K562 (cell line): ENCODE measurements around the gene MYLK4. TPM values are rescaled to one million over a fixed set of nuclear protein-coding genes. Genes with fewer than 3 reads are reported as not detected.
A peak's percentile ranks its signal among the peaks of the same experiment; 100 is the strongest.

Experiments used
- ATAC-seq: fragments of 200-7000 bp; cut with Tn5 transposase; 3 replicates; pipeline ENCODE4 v1.9.1; 2020; ENCODE audit warnings: moderate library complexity
- BruUV-seq: library from RNA; stranded (reverse); fragments of 400-500 nt; replicated peaks from 2 replicates; lab custom pipeline; 2021; lab: Mats Ljungman, UMichigan
- CTCF ChIA-PET: fragments of 300-600 bp; formaldehyde crosslinking; extraction: SDS; loops from one replicate; lab custom pipeline; 2021; ENCODE audit warnings: low intra/inter-chr PET ratio; lab: Yijun Ruan, JAX
- POLR2A ChIA-PET: fragments of 300-600, 350-650 bp; sonication (Branson Sonifier 250); formaldehyde crosslinking; extraction: SDS; loops from one replicate; lab custom pipeline; 2021; ENCODE audit warnings: antibody characterized with exemption, inconsistent platforms; lab: Yijun Ruan, JAX
- DNase-seq, 4 experiments: peaks; one replicate each; pipeline versions ENCODE4 v3.0.0 to v3.0.0-alpha.2; 2011 to 2018; ENCODE audit warnings: low spot score in 3 of 4, mixed read lengths in 3 of 4; ENCODE audit errors: extremely low read depth in 1 of 4
- FAIRE-seq: peaks from 2 replicates; lab custom pipeline; 2011; peaks lifted over from hg19 to GRCh38; lab: Jason Lieb, UNC
- H2AFZ ChIP-seq: 2 replicates; pipeline ENCODE4 v1.6.0; 2011; ENCODE audit warnings: low read depth, low read length, control low read depth, inconsistent platforms
- H3K27ac ChIP-seq: fragments of 200-600 bp; 3 replicates; pipeline ENCODE4 v1.8.0; 2011; ENCODE audit warnings: low read depth, mild to moderate bottlenecking, control low read depth, inconsistent platforms, low read length, moderate library complexity, mixed read lengths; ENCODE audit errors: extremely low read depth
- H3K27me3 ChIP-seq, 2 experiments: fragments of 300-600 bp in 1 of 2; 2 replicates in 1 of 2; 3 replicates in 1 of 2; pipeline versions ENCODE4 v1.6.0 to v1.8.0; 2011; ENCODE audit warnings: inconsistent platforms in 2 of 2, low read length in 2 of 2, mild to moderate bottlenecking in 1 of 2, mixed read lengths in 1 of 2, moderate library complexity in 1 of 2; ENCODE audit not compliant: control insufficient read depth in 2 of 2, insufficient read depth in 2 of 2
- H3K36me3 ChIP-seq: fragments of 300-600 bp; 3 replicates; pipeline ENCODE4 v1.8.0; 2011; ENCODE audit warnings: mild to moderate bottlenecking, low read length, inconsistent platforms; ENCODE audit not compliant: control insufficient read depth, insufficient read depth
- H3K4me1 ChIP-seq, 2 experiments: fragments of 200-600 bp in 1 of 2; replicated peaks in 1 of 2; 2 replicates in 1 of 2; 3 replicates in 1 of 2; pipeline versions ENCODE4 v1.5.1 to v1.8.0; 2011; ENCODE audit warnings: inconsistent platforms in 2 of 2, low read length in 2 of 2, mild to moderate bottlenecking in 1 of 2, mixed read lengths in 1 of 2, moderate library complexity in 1 of 2; ENCODE audit not compliant: control insufficient read depth in 2 of 2, insufficient read depth in 2 of 2
- H3K4me2 ChIP-seq: 2 replicates; pipeline ENCODE4 v1.6.1; 2011; ENCODE audit warnings: low read length, control low read depth, inconsistent platforms, mixed read lengths; ENCODE audit not compliant: insufficient read depth
- H3K4me3 ChIP-seq: fragments of 200-600 bp; sonication (generic), shearing (Covaris generic); 2 replicates; pipeline ENCODE4 v1.5.1; 2016; ENCODE audit warnings: control low read depth, inconsistent platforms
- H3K79me2 ChIP-seq: fragments of 200-600 bp; 3 replicates; pipeline ENCODE4 v1.8.0; 2011; ENCODE audit warnings: low read length, inconsistent platforms; ENCODE audit not compliant: control insufficient read depth, insufficient read depth
- H3K9ac ChIP-seq, 2 experiments: 2 replicates each; pipeline versions ENCODE4 v1.6.0 to v1.6.1; 2011; ENCODE audit warnings: low read depth in 2 of 2, low read length in 2 of 2, control low read depth in 1 of 2, inconsistent platforms in 1 of 2, mild to moderate bottlenecking in 1 of 2, mixed read lengths in 1 of 2; ENCODE audit not compliant: insufficient read depth in 1 of 2
- H3K9me1 ChIP-seq: one replicate; pipeline ENCODE4 v1.6.0; 2011; ENCODE audit warnings: inconsistent platforms, mild to moderate bottlenecking, low read length, moderate library complexity; ENCODE audit not compliant: control insufficient read depth, insufficient read depth
- H3K9me3 ChIP-seq: replicated peaks from 2 replicates; pipeline ENCODE4 v1.5.1; 2011; ENCODE audit warnings: low read depth, low read length, inconsistent platforms; ENCODE audit not compliant: control insufficient read depth, insufficient read depth
- H4K20me1 ChIP-seq: replicated peaks from 2 replicates; pipeline ENCODE4 v1.6.1; 2011; ENCODE audit warnings: low read length, inconsistent platforms, mixed read lengths; ENCODE audit not compliant: control insufficient read depth, insufficient read depth
- ARHGAP35 ChIP-seq: fragments of 450-650 bp; IDR thresholded peaks from 2 replicates; pipeline ENCODE4 v1.6.1; 2018; ENCODE audit not compliant: partially characterized antibody
- C11orf30 ChIP-seq: fragments of 450-650 bp; IDR thresholded peaks from 2 replicates; pipeline ENCODE4 v1.6.1; 2016; ENCODE audit warnings: low read depth, mild to moderate bottlenecking
- CBFA2T3 ChIP-seq: fragments of 450-650 bp; IDR thresholded peaks from 2 replicates; pipeline ENCODE4 v1.6.1; 2017
- ETS2 ChIP-seq: IDR thresholded peaks from 2 replicates; pipeline ENCODE4 v1.6.1; 2016; ENCODE audit warnings: borderline replicate concordance, missing genetic modification characterization, mild to moderate bottlenecking, moderate library complexity, missing compliant biosample characterization; ENCODE audit not compliant: poor library complexity, severe bottlenecking
- NBN ChIP-seq: fragments of 450-650 bp; IDR thresholded peaks from 2 replicates; pipeline ENCODE4 v1.6.1; 2016; ENCODE audit warnings: low read depth, mild to moderate bottlenecking
- NR2F6 ChIP-seq: fragments of 450-650 bp; formaldehyde crosslinking; IDR thresholded peaks from 2 replicates; pipeline ENCODE4 v1.4.0; 2020; ENCODE audit warnings: mild to moderate bottlenecking
- RBM25 ChIP-seq: fragments of 200-400 bp; formaldehyde crosslinking; IDR thresholded peaks from 2 replicates; pipeline ENCODE4 v1.6.1; 2018; ENCODE audit warnings: low read length, low read depth, moderate library complexity; ENCODE audit not compliant: severe bottlenecking
- RHOXF2B ChIP-seq: fragments of 250-450 bp; sonication (Bioruptor Pico); conservative IDR thresholded peaks from 2 replicates; pipeline ENCODE4 v1.5.1; 2021
- TEAD4 ChIP-seq, 2 experiments: sonication (generic) in 1 of 2; formaldehyde crosslinking in 1 of 2; IDR thresholded peaks; 2 replicates each; pipeline versions ENCODE4 v1.6.1 to v1.8.0; 2012 to 2022; ENCODE audit warnings: borderline replicate concordance in 1 of 2, inconsistent platforms in 1 of 2, low read length in 1 of 2, mild to moderate bottlenecking in 1 of 2, missing genetic modification reagents in 1 of 2
- XRCC3 ChIP-seq: fragments of 450-650 bp; IDR thresholded peaks from 2 replicates; pipeline ENCODE4 v1.6.1; 2017; ENCODE audit warnings: mild to moderate bottlenecking, moderate library complexity
- ZNF668 ChIP-seq: fragments of 250-450 bp; sonication (Bioruptor Pico); IDR thresholded peaks from 2 replicates; pipeline ENCODE4 v1.8.0; 2022; ENCODE audit warnings: mild to moderate bottlenecking, inconsistent platforms
- WGBS: fragments of 100-300 bp; shearing (Covaris generic); methylation state at CpG from one replicate; pipeline ENCODE4 v1.1.6; 2016; ENCODE audit warnings: low coverage, mixed read lengths; ENCODE audit not compliant: insufficient coverage; ENCODE audit errors: missing lambda C conversion rate; 5-methylcytosine and 5-hydroxymethylcytosine counted together
- in situ Hi-C: fragments of 300-500 bp; cut with MboI; formaldehyde crosslinking; loops from 4 replicates; pipeline ENCODE4 v1.15.0; 2018; ENCODE audit warnings: inconsistent platforms, mixed read lengths
- intact Hi-C: fragments of 100-400 bp; cut with micrococcal nuclease; formaldehyde crosslinking; loops from 2 replicates; pipeline ENCODE4 v1.14.2; 2022
- polyA plus RNA-seq, 8 experiments: library from polyadenylated mRNA; depleted of rRNA in 4 of 8; stranded (reverse) in 5 of 8; unstranded in 3 of 8; fragments of >200 nt; fragmentation: Nextera tagmentation in 2 of 8; fragmentation: Illumina TruSeq in 1 of 8; extraction: Ambion mirVana in 2 of 8; extraction: Trizol in 1 of 8; gene quantifications; 2 replicates each; pipeline versions ENCODE4 v1.2.1 to v1.2.3, GENCODE V29; 2011 to 2014; ENCODE audit warnings: inconsistent platforms in 1 of 8, missing spikeins in 1 of 8
- total RNA-seq, 7 experiments: library from RNA; depleted of rRNA in 6 of 7; stranded (reverse); fragments of >200 nt in 6 of 7; fragmentation: Illumina TruSeq in 2 of 7; extraction: Trizol in 2 of 7; gene quantifications; 2 replicates each; pipeline versions ENCODE4 v1.2.1 to v1.2.3, GENCODE V29; 2011 to 2021; ENCODE audit warnings: low replicate concordance in 1 of 7
- TF ChIP-seq, protein P1 (sequence below): fragments of 450-650 bp; formaldehyde crosslinking; IDR thresholded peaks from 2 replicates; pipeline ENCODE4 v1.4.0; 2020; ENCODE audit warnings: mild to moderate bottlenecking, mixed read lengths
- TF ChIP-seq, protein P2 (sequence below): fragments of 450-650 bp; IDR thresholded peaks from 2 replicates; pipeline ENCODE4 v1.6.1; 2014; ENCODE audit warnings: low read depth, mild to moderate bottlenecking, moderate library complexity, borderline replicate concordance
- TF ChIP-seq, protein P3 (sequence below): IDR thresholded peaks from 2 replicates; pipeline ENCODE4 v1.6.1; 2014; ENCODE audit warnings: antibody characterized with exemption

MYLK4 gene
- total and polyA plus RNA-seq, 9 of the 15 experiments (the other 6 are each of a cell fraction or from before 2014, with no cell fraction given): 0.01 to 0.15 (median 0.06) TPM

DNA sequence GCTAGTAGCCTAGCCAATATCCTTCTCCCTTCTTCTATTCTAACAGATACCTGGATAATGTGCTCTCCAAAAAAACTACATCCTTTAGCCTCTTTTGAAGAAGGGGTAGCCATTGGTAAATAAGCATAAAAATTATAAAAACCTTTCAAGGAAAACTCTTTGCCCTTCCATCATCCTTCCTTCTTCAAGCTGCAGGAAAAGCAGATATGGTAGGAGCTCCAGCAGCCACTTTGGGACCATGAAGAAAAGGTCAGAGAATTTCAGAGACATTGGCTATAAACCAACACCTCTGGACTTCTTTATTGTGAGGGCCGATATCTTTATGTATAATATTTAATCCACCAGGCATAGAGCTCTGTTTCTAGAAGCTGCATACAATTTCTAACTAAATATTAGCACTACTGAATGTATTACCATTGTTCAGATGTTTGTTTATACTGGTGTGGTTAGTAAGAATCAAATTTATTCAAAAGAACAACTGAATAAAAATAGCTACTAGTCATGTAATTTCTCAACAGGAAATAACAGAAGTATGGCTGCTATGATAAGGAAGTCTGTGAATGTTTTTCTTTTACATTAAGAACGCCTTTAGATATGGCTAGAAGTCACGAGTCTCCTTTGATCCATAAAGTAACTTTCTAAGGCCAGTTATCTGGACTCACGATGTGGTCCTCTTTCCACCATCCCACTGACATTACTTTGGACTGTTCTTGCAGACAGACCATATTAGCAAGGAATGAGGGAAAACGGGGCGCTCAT, 32.2 kb downstream of the MYLK4 start:
- Histone ChIP-seq H2AFZ (peak overlapping the region; percentile 77), H3K27ac (peak overlapping the region; percentile 44; the same call in 1 of the 3 replicates), H3K4me1 (peaks cover 0 to 15% of the 10 kb centered on the region in 2 experiments; a peak in 2 of 5 replicates), H3K4me3 (no peak overlapping the region), H3K27me3 (no peaks in the 10 kb centered on the region), H3K36me3 (no peaks in the 10 kb centered on the region), H3K79me2 (no peaks in the 10 kb centered on the region), H3K9me3 (no peaks in the 10 kb centered on the region), H3K9ac (no peak overlapping the region), H4K20me1 (no peaks in the 10 kb centered on the region), H3K9me1 (no peaks in the 10 kb centered on the region), H3K4me2 (peak overlapping the region; percentile 22; the same call in 1 of the 2 replicates)
- FAIRE-seq (no peak), DNase-seq (no peak), ATAC-seq (peak; percentile 50)
- WGBS: 5% methylated on average over 6 of the region's 6 CpGs
- POLR2A ChIA-PET: interaction anchor here (0.6 to 1.5 kb wide), 8 partner anchors 14 to 896 kb away, joined by 3 to 4 read pairs (median 3); no protein-coding TSS in a partner anchor
- no TSS peak for BruUV-seq
- CTCF ChIA-PET: no interaction called here
- intact Hi-C loops (no loop called here), in situ Hi-C loops (no loop called here)
- TF ChIP-seq, protein P1, sequence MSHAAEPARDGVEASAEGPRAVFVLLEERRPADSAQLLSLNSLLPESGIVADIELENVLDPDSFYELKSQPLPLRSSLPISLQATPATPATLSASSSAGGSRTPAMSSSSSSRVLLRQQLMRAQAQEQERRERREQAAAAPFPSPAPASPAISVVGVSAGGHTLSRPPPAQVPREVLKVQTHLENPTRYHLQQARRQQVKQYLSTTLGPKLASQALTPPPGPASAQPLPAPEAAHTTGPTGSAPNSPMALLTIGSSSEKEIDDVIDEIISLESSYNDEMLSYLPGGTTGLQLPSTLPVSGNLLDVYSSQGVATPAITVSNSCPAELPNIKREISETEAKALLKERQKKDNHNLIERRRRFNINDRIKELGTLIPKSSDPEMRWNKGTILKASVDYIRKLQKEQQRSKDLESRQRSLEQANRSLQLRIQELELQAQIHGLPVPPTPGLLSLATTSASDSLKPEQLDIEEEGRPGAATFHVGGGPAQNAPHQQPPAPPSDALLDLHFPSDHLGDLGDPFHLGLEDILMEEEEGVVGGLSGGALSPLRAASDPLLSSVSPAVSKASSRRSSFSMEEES (CRISPR knock-in tag): peak; percentile 57
- TF ChIP-seq ETS2 (tag) (no peak), ARHGAP35 (no peak), TEAD4 (IDR thresholded peaks at IDR 0.05; ENCODE audit: low read length) (peak; percentile 25; the same call in 1 of the 2 replicates), TEAD4 (CRISPR knock-in tag; IDR thresholded peaks at IDR 0.05; ENCODE audit: borderline replicate concordance) (no peak), NBN (no peak), RHOXF2B (no peak), RBM25 (peak; percentile 91), ZNF668 (CRISPR knock-in tag) (no peak), CBFA2T3 (peak; percentile 60), C11orf30 (no peak), NR2F6 (CRISPR knock-in tag) (no peak), XRCC3 (no peak)
- TF ChIP-seq, protein P2, sequence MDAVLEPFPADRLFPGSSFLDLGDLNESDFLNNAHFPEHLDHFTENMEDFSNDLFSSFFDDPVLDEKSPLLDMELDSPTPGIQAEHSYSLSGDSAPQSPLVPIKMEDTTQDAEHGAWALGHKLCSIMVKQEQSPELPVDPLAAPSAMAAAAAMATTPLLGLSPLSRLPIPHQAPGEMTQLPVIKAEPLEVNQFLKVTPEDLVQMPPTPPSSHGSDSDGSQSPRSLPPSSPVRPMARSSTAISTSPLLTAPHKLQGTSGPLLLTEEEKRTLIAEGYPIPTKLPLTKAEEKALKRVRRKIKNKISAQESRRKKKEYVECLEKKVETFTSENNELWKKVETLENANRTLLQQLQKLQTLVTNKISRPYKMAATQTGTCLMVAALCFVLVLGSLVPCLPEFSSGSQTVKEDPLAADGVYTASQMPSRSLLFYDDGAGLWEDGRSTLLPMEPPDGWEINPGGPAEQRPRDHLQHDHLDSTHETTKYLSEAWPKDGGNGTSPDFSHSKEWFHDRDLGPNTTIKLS: no peak
- TF ChIP-seq, protein P3, sequence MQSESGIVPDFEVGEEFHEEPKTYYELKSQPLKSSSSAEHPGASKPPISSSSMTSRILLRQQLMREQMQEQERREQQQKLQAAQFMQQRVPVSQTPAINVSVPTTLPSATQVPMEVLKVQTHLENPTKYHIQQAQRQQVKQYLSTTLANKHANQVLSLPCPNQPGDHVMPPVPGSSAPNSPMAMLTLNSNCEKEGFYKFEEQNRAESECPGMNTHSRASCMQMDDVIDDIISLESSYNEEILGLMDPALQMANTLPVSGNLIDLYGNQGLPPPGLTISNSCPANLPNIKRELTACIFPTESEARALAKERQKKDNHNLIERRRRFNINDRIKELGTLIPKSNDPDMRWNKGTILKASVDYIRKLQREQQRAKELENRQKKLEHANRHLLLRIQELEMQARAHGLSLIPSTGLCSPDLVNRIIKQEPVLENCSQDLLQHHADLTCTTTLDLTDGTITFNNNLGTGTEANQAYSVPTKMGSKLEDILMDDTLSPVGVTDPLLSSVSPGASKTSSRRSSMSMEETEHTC: 0 out of 2 replicates have a peak, but pooled peaks have one; percentile 29
